Measurements from ENCODE around the gene HSD17B7. TPM values are rescaled to one million over a fixed set of nuclear protein-coding genes. Genes with fewer than 3 reads are reported as not detected.

Gene HSD17B7
- total RNA-seq, 6 experiments from 2014 or later: 10.4 to 32.1 (median 17.6) TPM

DNA sequence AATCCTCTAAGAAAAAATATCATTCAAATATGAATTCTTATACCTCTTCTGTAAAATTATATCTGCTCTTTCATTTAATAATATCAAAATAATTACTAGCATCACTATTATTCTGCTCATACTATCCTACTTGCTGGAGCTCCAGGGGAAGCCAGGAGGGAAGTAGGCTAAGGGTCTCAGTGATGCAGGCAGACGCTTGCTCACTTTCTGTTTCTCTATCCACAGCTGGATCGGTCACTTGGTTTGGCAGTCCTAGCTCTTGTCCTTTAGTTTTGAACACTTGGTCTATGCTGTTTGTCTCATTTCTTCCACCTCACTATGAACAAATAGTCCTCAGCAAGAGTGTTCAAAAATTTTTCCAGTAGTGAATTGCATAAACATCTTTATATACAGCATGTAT lies 59.2 kb downstream of the HSD17B7 start:
- no peaks in the 10 kb centered on the region for H3K27me3 ChIP-seq
- WGBS (ENCODE audit: insufficient coverage, low coverage, low lambda C conversion rate, missing lambda C conversion rate): 62% methylated on average over 2 of the region's 2 CpGs
- H3K36me3 ChIP-seq: no peaks in the 10 kb centered on the region
- intact Hi-C loops (cut with DNase I): loop anchor here (5.0 to 10.0 kb wide), 2 partner anchors 325 to 468 kb away; no protein-coding TSS in a partner anchor
- ATAC-seq (no peak), DNase-seq (no peak)
- no peaks in the 10 kb centered on the region for H3K4me1 ChIP-seq
- H3K27ac ChIP-seq: no peak overlapping the region
- H3K4me3 ChIP-seq: no peak overlapping the region
- no peak for TF ChIP-seq POLR2A (IDR thresholded peaks at IDR 0.05)
- TF ChIP-seq, protein P1, sequence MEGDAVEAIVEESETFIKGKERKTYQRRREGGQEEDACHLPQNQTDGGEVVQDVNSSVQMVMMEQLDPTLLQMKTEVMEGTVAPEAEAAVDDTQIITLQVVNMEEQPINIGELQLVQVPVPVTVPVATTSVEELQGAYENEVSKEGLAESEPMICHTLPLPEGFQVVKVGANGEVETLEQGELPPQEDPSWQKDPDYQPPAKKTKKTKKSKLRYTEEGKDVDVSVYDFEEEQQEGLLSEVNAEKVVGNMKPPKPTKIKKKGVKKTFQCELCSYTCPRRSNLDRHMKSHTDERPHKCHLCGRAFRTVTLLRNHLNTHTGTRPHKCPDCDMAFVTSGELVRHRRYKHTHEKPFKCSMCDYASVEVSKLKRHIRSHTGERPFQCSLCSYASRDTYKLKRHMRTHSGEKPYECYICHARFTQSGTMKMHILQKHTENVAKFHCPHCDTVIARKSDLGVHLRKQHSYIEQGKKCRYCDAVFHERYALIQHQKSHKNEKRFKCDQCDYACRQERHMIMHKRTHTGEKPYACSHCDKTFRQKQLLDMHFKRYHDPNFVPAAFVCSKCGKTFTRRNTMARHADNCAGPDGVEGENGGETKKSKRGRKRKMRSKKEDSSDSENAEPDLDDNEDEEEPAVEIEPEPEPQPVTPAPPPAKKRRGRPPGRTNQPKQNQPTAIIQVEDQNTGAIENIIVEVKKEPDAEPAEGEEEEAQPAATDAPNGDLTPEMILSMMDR (IDR thresholded peaks at IDR 0.05): no peak
- no peaks in the 10 kb centered on the region for H3K9me3 ChIP-seq

DNA sequence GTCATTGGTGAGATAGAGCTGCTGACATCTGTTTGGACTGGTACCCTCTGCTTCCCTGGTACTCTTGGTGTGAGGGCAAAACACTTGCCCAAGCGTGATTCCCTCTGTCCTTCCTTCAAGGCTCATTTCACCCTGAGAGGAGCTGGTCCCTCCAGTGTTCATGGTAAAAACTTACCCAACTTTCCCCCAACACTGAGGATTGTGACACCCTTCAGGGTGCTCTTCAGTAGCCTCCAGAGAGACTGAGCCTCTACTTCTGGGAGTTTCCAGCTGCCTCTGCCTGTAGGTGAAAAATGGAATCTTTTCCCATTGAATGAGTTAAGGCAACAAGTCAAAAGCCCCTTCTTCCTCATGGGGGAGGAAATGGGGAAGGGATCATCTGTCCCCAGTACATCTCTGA lies 60.8 kb downstream of the HSD17B7 start:
- 29% methylated on average over 1 of the region's 1 CpG for WGBS (ENCODE audit: insufficient coverage, low coverage, low lambda C conversion rate, missing lambda C conversion rate)

DNA sequence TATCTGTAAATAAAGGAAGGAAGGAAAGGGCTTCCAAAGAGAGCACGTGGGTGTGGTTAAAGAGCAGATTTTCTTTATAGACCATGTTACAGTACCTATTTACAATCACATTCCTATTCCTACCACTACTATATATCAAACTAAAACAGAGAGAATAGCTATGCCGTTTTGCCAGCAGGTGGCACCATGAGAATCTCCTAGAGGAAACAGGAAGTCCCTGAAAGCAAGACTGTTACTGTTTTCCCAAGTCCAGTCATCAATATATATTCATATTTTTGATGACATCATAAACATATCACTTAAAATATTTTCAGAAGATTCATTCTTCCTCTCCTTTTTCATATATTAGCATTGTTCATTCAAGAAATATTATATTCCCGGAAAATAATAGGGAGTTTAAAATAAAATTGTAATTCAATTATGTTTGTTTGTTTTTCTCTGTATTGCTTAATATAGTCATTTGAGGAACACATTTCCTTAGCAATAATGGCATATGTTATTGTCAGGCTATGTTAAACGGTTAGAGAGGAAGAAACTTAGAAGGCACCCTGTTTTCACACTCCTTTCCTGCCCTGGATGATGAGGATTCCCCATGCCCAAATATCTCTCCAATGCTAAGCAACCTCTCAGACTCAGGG lies 63.9 kb downstream of the HSD17B7 start:
- TF ChIP-seq POLR2A (IDR thresholded peaks at IDR 0.05): no peak
- TF ChIP-seq, protein P1 (IDR thresholded peaks at IDR 0.05): peak; percentile 65 to 85 (median 84)
- H3K27ac ChIP-seq: no peak overlapping the region
- no peaks in the 10 kb centered on the region for H3K9me3 ChIP-seq
- H3K27me3 ChIP-seq: no peaks in the 10 kb centered on the region
- WGBS (ENCODE audit: insufficient coverage, low coverage, low lambda C conversion rate, missing lambda C conversion rate): 23% methylated on average over 4 of the region's 4 CpGs
- intact Hi-C loops (cut with DNase I): loop anchor here (5.0 to 10.0 kb wide), 2 partner anchors 320 to 463 kb away; no protein-coding TSS in a partner anchor
- H3K4me1 ChIP-seq: no peaks in the 10 kb centered on the region
- no peaks in the 10 kb centered on the region for H3K36me3 ChIP-seq
- peak; percentile 80 to 88 (median 84) for ATAC-seq
- DNase-seq: peak in 2 of 3 donors; percentile 55 to 57
- no peak overlapping the region for H3K4me3 ChIP-seq

More for the DNA sequence above, 60.8 kb downstream of the HSD17B7 start:
- Histone ChIP-seq H3K27ac (no peak overlapping the region), H3K4me1 (no peaks in the 10 kb centered on the region), H3K27me3 (no peaks in the 10 kb centered on the region), H3K9me3 (no peaks in the 10 kb centered on the region), H3K36me3 (no peaks in the 10 kb centered on the region), H3K4me3 (no peak overlapping the region)
- no peak for ATAC-seq
- intact Hi-C loops (cut with DNase I): loop anchor here (5.0 to 10.0 kb wide), 2 partner anchors 323 to 466 kb away; no protein-coding TSS in a partner anchor
- TF ChIP-seq POLR2A (IDR thresholded peaks at IDR 0.05): no peak
- TF ChIP-seq, protein P1 (IDR thresholded peaks at IDR 0.05): no peak
- no peak for DNase-seq

DNA sequence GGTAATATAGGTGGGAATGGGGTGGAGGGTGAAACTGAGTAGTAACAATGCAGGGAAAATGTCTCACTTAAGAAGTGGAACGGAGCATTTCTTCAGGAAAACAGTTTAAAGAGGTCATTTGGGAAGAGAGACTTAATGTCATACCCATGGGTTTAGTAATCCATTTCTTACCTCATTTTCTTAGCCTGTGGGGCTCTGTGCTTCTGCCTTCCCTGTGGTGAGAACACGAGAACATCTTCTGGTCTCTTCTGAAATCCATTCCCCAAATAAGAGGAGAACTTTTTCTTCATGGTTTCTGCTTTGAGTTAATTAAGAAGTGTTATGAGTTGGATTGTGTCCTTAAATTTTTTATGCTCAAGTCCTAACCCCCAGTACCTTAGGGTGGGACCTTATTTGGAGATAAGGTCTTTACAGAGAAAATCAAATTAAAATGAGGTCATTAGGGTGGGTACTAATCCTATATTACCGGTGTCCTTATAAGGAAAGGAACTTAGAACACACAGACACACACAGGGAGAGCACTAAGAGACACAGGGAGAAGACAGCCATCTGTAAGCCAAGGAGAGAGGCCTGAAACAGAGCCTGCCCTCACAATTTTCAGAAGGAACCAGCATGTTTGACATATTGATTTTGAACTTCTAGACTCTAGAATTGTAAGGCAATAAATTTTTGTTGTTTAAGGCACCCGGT lies 65.1 kb downstream of the HSD17B7 start:
- Histone ChIP-seq H3K4me1 (no peaks in the 10 kb centered on the region), H3K27ac (no peak overlapping the region), H3K36me3 (no peaks in the 10 kb centered on the region), H3K27me3 (no peaks in the 10 kb centered on the region), H3K4me3 (no peak overlapping the region), H3K9me3 (no peaks in the 10 kb centered on the region)
- ATAC-seq (no peak), DNase-seq (no peak)
- no peak for TF ChIP-seq POLR2A (IDR thresholded peaks at IDR 0.05)
- TF ChIP-seq, protein P1 (IDR thresholded peaks at IDR 0.05): no peak
- 74% methylated on average over 4 of the region's 4 CpGs for WGBS (ENCODE audit: insufficient coverage, low coverage, low lambda C conversion rate, missing lambda C conversion rate)
- intact Hi-C loops (cut with DNase I): loop anchor here (5.0 to 10.0 kb wide), 2 partner anchors 319 to 462 kb away; no protein-coding TSS in a partner anchor

Measured in right lobe of liver (tissue), 6 donors.